ENCODE measurements around the gene RPS27L.
A peak's percentile ranks its signal among the peaks of the same experiment; 100 is the strongest.

Gene RPS27L

DNA sequence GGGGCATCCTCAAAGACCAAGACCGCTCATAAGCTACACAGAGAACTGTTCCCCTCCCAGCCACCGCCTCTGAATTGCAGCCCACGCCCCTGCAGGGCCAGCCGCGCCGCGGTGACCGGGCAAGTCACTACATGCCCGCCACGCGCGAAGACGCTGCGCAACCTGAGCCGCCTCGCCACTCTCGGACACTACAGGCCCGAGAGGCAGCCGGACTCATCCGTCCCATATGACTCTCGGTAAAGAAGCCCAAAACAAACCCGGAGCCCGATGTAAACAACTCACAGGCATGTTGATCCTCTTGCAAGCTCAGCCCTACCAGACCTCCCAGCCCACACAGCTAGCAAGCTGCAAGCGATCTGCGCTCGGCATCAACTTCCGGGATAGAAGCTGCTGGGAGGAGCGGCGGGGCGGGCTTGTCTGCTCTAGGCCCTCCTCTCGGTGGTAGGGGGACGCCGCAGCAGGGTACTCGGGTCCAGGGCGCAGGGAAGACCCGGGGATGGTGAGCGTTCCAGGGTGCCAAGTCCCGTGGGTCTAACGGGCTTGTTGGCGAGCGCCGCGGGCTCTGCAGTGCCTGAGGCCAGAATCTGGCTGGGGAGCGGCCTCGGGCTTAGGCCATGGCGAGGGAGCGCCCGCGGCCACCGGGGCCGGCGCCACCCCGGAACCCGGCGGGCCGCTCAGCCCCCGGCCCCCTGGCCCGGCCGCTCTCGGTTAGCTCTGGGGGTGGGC is at the start of gene RPS27L:
TSS of gene RPS27L (minus strand) at position 360 of the 726 bp plus-strand sequence. CDS start at position 288, 72 bp downstream.
- peak; percentile 76 for DNase-seq

DNA sequence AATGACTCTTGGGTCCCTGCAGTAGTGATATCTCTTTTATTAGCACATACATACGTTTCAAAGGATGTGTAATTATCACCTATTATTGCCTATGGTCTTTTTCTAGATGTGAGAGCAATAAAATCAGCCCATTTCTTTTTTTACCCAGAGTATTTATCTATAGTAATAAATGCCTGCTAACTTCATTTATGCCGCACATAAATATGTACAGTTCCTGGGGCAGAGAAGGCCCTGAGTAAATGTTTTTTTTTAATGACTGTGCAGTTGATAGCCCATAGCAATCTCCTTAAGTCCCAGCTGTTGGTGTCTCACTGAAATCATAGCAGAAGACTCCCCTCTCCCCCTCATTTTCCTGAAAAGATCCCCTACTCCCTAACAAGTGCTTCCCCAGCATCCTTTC is 48.8 kb upstream of the RPS27L start:
- DNase-seq: no peak

DNA sequence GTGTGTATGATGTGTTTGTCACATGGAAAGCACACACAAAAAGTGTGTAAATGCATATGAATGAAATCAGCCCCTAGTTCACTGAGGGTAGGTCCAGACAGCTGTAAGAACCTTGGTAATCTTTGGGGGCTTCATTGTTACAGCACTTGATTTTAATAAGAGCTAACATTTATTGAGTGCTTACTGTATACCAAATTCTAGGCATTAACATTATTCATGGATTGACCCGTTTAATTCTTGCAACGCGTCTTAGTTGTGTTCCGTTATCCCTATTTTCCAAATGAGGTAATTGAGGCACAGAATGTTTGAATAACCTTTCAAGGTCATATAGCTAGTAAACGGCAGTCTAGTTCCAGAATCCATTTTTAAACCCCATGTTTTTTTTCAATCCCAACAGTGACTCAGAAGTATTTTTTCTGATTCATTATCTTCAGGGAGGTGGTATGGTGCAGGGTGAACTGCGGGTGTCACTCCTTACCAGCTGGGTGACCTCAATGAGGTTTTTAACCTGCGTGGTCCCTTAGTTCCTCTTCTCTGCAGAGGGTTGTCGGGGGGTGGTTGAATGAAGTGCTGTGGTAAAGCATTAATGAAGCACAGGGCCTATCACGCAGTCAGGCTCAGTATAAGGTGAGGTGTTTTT is 46.3 kb upstream of the RPS27L start:
- DNase-seq: no peak

DNA sequence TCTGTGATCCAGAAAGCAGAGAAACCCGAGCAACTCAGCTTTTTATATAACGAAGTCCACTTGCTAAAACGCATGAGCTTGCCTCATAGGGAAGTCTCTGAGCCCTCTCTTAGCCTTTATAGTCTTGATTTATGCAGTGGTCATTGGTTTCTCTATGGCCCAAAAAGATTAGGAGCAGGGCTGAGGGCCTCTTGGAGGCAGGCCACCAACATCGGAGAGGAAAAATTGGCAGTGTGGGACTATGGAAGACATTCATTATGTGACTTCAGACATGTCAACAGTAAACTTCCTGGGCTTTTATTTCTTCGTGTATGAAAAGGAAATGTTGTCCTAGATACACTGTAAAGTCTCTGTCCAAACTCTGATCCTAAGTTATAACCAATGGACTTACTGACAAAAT is 45.6 kb upstream of the RPS27L start:
- no peak for DNase-seq

DNA sequence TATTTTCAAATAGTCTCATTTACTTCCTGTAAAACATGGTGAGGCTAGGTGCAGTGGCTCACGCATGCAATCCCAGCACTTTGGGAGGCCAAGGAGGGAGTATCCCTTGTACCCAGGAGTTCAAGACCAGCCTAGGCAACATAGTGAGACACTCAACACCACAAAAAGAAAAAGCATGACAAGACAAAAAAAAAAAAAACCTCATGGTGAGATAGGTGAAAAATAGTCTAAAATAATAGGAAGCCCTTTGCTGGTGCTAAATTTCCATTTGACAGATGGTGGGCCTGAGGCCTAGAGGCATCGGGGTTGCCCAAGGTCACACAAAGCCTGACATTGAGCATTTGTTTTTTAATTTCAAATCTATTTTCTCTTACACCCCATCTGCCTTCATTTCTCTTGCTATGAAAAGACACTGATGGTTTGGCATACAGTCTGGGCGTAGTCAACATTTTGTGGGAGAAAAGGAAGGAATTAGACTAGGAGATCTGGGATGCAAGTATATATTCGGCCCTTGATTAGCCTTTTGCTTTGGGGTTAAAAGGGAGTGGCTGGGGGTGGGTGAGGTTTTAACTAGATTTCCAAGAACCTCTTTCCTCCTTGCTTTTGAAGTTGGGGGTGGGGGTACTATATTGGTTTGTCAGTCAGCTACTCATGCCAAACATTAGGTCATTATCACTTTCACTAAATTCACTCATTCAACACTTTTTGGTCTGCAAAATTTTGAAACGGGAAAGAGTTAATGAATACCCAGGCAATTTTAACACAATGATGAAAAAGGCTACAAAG is 43.4 kb upstream of the RPS27L start:
- DNase-seq: no peak

DNA sequence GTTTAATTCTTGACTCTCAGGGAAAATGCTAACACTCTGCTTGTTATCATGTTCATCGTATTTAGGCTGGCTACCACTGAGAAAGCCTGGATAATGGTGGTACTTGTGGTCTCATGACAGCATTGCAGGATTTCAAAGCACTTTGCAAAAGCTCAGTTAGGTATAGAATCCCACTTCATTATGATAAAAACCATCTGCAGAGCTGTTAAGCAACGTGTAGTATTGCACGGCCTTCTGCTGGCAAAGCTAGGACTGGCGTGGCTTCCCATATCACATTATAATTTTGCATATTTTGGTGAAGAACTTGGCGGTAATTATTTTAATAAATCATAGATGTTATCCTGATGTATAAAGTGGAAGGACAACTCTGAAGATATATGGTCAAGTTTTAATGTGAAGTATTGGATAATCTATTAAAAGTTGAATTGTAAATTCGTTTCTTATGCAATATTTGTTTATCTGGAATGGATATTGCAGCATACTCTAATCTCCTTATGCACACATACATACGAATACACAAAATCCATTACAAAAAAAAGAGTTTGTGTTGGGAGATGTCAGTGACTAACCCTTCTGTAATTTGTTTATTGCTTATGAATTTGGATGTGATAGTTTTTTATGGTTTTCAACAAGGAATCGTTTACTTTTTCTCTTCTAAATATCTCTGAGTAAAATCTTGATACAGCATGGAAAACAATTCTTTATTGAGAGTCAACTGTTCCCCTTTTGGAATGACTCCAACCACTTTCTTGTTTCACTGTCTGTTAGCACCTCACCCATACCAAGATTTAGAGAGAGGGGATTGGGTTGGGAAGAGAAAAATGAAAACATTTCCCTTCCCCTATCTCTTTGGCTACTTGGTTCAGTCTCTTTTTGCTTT is 41.3 kb upstream of the RPS27L start:
- no peak for DNase-seq

DNA sequence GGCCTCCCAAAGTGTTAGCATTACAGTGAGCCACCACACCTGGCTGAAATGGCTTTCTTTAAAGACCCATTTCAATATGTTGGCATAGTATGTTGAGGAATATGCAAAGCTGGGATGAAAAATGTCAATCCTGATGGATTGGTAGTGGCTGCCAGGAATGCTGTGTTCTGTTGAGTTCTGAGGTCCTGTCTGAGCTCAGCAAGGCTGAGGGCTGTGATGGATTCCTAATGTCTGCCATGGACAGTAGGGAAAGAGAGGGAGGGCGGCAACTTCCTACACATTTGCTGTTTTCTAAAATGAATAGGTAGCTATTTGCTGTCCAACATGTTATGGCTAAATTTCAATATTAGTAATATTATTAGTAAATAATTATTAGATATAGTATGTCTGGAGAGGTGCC is 40.3 kb upstream of the RPS27L start:
- no peak for DNase-seq

DNA sequence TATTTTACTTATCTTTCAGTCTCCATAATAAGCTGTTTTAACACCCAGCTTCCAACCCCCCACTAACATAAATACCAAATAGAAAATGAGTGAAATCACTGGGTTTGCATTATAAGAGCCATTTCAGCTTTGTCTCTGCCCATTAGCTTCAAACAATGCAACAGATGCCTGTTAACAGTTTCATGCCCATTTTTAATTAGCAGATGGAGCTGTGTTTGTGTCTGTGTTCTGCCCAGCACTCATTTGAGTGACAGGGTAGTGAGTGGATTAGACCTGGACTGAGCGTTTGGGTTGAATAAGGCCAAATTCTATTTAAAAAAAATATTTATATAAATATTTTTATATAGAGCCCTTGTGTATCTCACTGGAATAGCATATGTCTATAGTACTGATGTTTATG is 39.6 kb upstream of the RPS27L start:
- no peak for DNase-seq

DNA sequence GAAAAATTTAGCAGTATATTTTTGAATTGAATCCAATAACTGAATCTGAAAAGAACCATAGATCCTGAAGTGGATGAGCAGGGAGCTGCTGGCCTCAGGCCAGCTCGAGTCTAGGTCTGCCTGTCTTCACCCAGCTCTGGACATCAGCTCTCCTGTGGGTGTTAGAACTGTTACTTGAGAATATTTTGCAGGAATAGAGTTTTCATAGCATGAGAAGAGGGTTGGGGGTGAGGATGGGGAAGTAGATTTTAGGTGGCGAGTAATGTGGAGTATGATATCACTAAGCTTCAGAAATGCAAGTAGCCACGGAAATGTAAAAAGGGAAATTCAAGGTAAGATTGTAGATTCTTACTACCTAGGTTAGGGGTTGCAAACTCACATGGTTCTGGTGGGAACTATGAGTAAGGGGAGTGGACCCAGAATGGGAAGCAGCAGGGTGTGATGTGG is 38.3 kb upstream of the RPS27L start:
- no peak for DNase-seq

DNA sequence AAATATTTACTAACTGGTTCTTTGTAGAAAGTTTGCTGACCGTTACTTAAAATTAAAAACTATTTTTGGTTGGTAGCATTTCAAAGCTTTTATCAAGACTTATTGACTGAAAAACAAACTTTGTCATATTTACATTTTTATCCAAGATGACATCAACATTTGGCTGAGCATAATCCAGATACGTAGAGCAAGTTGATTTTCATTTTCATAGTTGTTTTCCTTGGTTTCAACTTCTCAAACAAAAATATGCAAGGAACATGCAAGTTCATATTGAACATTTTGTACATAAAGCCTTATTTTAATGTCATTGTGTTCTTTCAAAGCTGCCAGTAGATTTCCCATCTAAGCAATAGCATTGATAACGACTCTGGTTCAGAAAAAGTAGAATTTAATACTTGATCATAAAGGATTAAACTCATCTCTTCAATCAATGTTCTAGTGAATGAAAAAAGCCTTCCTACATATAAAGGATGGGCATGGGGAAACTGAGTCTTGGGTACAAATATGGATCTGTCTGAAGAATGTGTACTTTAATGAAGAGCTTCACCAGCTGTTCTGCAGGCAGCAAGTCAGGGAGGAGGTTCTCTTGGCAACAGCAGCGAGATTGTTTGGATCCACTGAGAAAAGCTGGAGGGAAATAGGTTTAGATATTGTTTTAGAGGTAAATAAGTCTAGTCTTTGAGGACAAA is 37.7 kb upstream of the RPS27L start:
- DNase-seq: no peak

DNA sequence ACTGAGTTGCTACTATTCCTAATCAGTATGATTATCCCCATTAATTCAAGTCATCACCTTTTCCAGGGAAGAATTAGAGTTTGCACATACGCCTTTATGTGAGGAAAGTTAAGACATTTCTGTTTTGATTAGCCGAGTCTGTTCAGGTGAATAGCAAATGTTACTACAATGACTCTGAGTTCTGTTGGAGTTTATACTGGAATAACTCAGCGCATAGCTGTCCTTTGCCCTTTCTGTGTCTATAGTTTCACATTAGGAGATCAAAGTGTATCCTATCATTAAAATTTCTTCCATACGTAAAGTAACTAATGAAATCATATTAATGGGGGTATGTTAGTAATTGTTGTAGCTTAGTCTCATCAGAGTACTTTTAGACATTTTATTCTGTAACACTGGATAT is 37.0 kb upstream of the RPS27L start:
- DNase-seq: no peak

DNA sequence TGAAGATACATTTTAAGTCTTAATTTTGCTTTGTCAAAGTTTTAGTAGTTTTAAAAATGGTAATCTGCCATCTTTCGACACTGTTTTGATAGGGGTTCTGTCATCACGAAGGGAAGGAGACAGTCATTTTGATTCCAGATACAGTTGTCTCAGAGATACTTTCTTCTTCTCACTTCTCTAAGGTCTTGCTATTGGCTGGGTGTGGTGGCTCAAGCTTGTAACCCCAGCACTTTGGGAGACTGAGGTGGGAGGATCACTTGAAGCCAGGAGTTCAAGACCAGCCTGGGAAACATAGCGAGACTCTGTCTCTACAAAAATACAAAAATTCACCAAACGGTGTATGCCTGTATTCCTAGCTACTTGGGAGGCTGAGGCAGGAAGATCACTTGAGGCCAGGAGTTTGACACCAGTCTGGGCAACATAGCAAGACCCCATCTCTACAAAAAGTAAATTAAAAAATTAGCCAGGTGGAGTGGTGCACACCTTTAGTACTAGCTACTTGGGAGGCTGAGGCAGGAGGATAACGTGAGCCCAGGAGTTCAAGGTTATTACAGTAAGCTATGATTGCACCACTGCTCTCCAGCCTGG is 35.4 kb upstream of the RPS27L start:
- no peak for DNase-seq

DNA sequence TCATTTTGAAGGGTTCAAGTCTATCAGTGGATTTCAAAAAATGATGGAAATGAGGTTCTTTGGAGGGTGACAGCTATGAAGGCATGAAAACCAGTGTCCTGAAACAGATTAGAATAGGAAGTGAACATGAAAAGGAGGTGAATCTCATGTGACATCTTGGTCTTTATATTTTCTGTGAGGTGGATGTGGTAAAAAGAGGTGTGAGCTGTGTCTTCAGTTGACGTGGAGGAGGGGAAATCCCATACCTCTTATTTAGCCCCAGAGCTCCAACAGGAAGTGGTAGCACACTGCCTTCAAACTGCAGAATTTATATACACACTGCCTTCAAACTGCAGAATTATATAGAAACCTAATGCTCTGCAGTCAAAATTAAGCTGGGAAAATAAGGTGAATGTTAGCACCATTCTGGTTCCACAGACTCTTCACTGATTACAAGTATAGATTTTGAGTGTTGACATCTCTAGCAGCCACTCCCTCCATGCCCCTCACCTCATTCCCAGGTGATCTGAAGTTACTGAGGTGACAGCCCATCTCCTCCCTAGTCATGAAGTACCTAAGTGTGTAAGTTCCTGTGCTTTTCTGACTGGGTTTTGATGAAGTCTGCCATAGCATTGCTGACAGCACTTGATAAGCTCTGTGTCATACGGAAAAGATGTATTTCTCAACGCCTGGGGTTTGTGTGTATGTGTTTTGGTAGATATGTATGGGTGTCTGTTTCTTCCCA is 34.8 kb upstream of the RPS27L start:
- DNase-seq: no peak

DNA sequence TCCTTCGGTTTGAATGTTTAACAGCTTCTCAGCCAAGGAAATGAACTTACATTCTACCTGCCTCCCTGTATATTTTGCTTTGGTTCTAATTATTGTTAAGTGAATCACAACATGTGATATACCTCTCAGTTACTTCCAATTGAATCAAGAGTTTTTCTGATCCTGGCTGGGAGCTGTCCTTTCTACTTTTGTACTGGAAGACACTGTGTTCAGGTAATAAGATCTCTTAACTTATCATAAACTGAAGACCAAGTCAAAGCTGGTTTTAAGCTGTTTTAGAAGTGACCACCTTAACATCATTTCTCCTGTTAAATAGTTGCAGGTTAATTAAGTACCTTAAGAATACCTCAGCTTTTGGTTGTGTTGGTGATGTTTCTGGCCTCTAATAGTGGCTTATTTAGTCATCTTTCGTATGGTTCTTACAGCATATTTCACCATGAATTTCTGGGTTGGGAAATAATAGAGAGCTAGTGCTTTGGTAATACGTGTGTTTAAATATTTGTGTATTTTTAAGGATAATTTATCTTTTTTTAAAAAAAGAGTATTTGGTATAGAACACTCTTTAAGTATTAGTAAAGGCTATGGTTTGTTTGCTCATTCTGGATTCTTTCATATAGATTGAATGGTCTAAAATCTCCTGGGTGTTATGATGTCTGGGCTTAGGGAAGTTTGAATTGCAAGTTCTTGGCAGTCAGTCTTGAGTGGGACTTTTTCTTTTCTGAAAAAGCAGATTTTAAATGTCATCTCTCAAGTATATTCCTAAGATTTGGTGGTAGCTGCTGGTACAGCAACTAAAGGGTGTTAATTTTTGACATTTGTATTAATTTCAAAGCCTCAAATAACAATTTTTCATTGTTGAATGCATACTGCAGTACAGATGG is 33.7 kb upstream of the RPS27L start:
- DNase-seq: no peak

DNA sequence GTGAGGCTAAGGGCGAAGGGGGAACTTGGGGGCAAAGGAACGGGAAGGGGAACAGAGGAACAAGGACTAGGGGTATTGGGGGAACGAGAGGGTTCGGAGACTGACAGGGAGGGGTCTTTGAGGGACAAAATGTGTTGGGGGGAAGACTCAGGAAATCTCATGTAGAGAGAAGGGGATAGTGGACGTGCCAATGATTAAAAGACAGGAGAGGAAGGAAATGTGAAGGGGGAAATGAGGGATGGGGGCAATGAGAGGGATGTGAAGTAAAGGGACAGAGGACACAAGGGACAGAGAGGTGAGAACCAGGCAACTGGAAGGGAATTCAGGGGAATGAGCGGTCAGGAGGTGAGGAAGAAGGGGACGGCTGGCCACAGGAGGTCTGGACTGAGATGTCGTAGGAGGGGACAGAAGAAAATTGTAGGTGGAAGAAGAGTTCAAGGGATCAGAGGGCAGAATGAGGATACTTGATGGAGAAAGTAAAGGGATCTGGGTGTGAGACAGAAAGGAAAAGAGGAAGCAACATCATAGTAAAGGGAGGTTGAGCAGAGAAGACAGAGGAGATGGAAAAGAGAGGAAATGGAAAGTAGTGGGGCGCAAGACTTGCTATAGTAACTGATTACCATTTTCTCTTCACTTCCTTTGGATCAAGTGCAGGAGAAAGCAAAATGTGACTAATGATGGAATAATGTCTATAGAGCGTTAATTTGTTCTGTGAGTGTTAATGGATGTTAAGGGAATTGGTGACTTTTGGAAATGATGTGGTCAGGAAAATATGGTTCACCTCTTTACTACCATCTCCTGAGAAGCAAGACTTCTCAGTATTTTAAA is 32.9 kb upstream of the RPS27L start:
- no peak for DNase-seq

DNA sequence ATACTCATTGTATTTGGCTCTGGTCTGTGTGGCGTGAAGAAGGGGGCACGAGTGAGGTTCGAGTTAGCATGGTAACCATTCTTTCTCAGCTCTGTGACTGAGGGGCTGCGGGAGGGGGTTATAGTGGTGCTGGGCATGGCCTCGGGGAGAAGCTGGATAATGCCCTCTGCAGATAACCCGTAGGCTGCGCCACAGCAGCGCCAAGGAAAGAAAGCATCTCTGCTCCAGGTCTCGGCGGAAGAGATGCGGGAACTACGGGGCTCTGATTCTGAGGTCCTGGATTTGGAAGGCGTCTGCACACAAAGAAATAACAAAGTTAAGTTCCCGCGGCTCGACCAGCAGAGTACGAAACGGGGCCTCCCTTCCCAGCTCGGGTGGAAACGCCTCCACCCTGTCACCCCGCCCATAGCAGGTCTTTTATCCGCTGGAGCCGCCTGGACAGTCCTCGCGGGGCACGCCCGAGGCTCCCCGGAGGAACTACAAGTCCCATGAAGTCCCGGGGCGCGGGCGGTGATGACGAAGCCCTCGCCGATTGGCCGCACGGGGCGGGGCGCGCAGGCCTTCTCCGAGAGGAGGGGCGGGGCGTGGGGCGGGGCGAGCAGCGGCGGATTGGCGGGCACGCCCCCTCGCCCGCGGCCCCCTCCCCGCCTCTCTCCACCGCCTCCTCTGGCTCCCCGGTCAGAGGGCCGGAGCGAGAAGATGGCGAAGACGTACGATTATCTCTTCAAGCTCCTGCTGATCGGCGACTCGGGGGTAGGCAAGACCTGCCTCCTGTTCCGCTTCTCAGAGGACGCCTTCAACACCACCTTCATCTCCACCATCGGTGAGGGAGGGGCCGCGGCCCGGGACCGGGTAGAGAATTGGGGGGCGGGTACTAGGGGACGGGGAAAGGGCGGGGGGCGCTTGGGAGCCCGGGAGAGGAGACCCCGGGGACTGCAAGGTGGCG is 31.9 kb upstream of the RPS27L start, which contains the start of gene RAB8B:
TSS of gene RAB8B (plus strand) at position 681 of the 946 bp plus-strand sequence. CDS start at position 700, 19 bp downstream.
- DNase-seq: peak; percentile 88

DNA sequence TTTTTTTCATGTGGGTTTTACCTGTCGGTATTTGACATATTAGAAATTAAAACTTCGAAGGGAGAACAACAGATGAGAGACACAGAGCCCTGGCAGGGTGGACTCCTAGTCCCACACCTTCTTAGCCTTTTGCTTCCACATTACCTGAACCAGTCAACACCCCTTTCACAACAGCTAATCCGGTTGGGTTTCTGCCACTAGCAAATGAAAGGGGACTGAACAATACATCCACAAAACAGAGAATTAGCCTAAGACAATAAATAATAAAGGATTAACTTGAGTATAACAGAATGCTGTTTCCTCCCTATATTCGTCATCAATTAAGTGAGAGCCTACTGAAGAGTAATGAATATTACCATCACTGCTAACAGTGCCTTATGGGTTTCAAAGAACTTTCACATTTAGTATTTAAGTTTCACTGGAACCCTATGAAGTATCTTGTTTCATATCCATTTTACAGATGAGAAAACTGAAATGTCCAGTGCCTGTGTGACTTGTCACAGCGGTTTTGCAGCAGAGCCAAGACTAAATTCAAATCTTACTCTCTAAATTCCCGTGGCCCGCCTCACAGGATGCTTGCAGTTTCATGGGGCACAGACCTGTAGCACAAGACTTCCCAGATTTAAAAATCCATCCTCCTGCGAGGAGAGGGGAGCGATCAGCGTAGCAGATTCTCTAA is 31.1 kb upstream of the RPS27L start:
- no peak for DNase-seq
